Effector memory CD8-positive, alpha-beta T cell (primary cell): ENCODE measurements around the gene SPDYE2.
"Not testable (repeated sequence)": the region's sequence is repeated elsewhere in the genome, so short reads cannot be mapped to it uniquely, and the experiment has no call there.

Experiments
- ATAC-seq: fragments of 150-1000 bp; cut with Tn5 transposase; replicated peaks from 2 replicates; pipeline ENCODE4 v1.10.0; 2021; ENCODE audit warnings: mild to moderate bottlenecking, moderate library complexity
- DNase-seq, 3 experiments: peaks; one replicate each; pipeline ENCODE4 v3.0.0; 2021
- H3K27ac Mint-ChIP-seq, 2 donors: one replicate each; pipeline ENCODE4 v1.8.0; 2022; ENCODE audit warnings: mild to moderate bottlenecking in 2 of 2, mixed read lengths in 2 of 2, moderate library complexity in 2 of 2
- H3K27me3 Mint-ChIP-seq, 2 donors: one replicate each; pipeline ENCODE4 v1.8.0; 2022; ENCODE audit warnings: mixed read lengths in 2 of 2
- H3K36me3 Mint-ChIP-seq: one replicate; pipeline ENCODE4 v1.8.0; 2022; ENCODE audit warnings: mild to moderate bottlenecking, moderate library complexity, mixed read lengths; ENCODE audit not compliant: insufficient read depth
- H3K4me1 Mint-ChIP-seq, 2 donors: one replicate each; pipeline ENCODE4 v1.8.0; 2022; ENCODE audit warnings: low read depth in 2 of 2, mixed read lengths in 2 of 2
- H3K4me3 Mint-ChIP-seq, 2 donors: one replicate each; pipeline ENCODE4 v1.8.0; 2022; ENCODE audit warnings: mild to moderate bottlenecking in 2 of 2, mixed read lengths in 2 of 2, moderate library complexity in 2 of 2
- H3K9me3 Mint-ChIP-seq, 2 donors: one replicate each; pipeline ENCODE4 v1.8.0; 2022; ENCODE audit warnings: mixed read lengths in 2 of 2

SPDYE2 gene

DNA sequence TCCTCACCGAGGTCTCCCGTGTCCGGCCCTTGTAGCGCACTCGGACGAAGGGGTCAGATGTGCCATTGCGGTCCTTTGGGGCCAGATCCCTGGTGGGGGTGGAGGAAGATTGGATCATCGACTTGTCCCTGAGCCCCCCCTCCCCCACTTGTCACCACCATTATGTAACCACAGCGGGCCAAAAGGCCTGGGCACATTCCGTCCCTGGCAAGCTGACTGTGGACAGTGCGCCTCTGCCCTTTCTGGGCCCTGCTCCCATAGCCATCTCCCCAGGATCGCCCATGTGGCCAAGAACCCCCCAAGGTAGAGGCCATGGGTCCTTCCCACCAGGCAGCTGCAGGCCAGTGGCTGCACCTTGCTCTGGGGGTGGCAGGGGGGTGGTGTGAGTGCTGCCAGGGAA, 51.3 kb downstream of the SPDYE2 start:
- not testable (repeated sequence) for H3K36me3 Mint-ChIP-seq, H3K4me1 Mint-ChIP-seq, H3K27ac Mint-ChIP-seq, H3K9me3 Mint-ChIP-seq, H3K4me3 Mint-ChIP-seq, H3K27me3 Mint-ChIP-seq, ATAC-seq, DNase-seq

DNA sequence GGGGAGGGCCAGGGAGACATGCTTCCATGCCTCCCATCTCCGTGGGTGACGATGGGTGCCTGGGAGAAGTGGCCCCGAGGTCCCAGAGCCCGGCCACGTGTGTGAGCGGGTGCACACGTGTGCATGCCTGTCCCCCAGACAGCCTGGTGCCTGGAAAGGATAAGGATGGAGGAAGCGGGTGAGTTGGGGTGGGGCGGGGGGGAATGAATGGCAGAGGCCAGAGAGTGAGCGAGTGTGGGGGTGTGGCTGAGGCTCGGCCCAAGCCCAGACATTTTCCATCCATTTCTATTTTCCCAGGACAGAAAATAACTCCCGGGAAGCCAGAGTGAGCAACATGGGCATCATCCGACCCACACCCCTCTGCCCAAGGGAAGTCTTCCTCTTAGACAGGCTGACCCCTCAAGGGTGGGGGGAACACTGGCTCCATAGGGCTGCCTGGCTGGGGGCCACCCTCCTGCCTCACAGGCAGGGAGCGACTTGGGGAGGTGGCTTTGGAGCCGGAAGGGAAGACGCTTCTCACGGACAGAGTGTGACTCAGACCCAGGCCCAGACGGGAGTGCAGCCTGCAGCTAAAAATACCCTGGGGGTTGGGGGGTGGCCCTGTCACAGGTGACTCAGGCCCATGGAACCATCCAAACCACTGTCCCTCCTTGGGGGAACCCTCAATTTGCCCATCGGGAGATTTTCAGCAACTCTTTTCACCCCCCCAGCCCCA, 53.6 kb downstream of the SPDYE2 start:
- not testable (repeated sequence) for ATAC-seq, H3K36me3 Mint-ChIP-seq, H3K27me3 Mint-ChIP-seq, H3K4me3 Mint-ChIP-seq, H3K4me1 Mint-ChIP-seq, DNase-seq, H3K9me3 Mint-ChIP-seq, H3K27ac Mint-ChIP-seq

DNA sequence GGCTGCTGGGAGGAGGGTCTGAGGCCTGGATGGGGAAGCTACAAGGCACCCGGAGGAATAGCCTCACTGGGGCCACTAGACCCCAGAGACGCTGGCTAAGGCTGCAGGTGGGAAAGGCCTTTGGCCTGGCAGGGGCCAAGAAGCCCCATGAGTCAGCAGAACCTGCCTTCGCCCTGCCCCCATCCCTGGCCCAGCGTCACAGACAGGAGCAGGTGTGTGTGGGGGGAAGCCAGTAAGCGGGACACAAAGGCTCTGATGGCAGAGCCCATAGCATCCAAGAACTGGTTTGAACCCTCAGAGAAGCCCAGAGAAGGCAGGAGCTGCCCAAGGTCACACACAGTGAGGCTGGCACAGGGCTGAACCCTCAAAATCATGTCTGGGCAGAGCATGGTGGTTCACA, 55.8 kb downstream of the SPDYE2 start:
- not testable (repeated sequence) for H3K4me3 Mint-ChIP-seq, H3K27me3 Mint-ChIP-seq, H3K9me3 Mint-ChIP-seq, DNase-seq, H3K27ac Mint-ChIP-seq, H3K36me3 Mint-ChIP-seq, H3K4me1 Mint-ChIP-seq, ATAC-seq

- H3K36me3 Mint-ChIP-seq, H3K9me3 Mint-ChIP-seq, H3K4me3 Mint-ChIP-seq, DNase-seq, H3K27ac Mint-ChIP-seq, H3K27me3 Mint-ChIP-seq, ATAC-seq, H3K4me1 Mint-ChIP-seq: not testable (repeated sequence)
Observed at GRCh38 chr7:102609734-102610133, 58.7 kb downstream of the SPDYE2 start.

DNA sequence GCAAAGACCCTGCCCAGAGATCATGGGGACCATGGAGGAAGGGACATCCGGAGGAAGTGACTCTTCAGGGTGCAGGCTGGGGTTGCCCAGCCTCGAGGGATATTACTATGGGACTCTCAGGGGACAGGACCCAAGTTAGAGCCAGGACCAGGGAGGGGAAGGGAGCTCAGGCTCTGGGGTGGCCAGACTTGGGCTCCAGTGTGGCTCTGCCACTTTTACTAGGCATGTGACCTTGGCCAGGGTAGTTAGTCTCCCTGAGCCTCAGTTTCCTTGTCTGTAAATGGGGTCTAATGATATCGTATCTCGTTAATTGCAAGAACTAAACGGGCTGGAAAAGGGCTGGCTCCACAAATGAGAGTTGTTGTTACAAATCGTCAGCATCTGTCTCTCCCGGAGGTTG, 59.4 kb downstream of the SPDYE2 start:
- not testable (repeated sequence) for H3K4me1 Mint-ChIP-seq, H3K27ac Mint-ChIP-seq, DNase-seq, H3K27me3 Mint-ChIP-seq, H3K36me3 Mint-ChIP-seq, ATAC-seq, H3K9me3 Mint-ChIP-seq
- peak overlapping the region in 1 of 2 donors; percentile 46 for H3K4me3 Mint-ChIP-seq

GRCh38 chr7:102611013-102611674, 60.1 kb downstream of the SPDYE2 start:
- DNase-seq, H3K36me3 Mint-ChIP-seq, H3K9me3 Mint-ChIP-seq, H3K4me3 Mint-ChIP-seq, H3K4me1 Mint-ChIP-seq, H3K27ac Mint-ChIP-seq, H3K27me3 Mint-ChIP-seq: not testable (repeated sequence)
- peak; percentile 72 for ATAC-seq

DNA sequence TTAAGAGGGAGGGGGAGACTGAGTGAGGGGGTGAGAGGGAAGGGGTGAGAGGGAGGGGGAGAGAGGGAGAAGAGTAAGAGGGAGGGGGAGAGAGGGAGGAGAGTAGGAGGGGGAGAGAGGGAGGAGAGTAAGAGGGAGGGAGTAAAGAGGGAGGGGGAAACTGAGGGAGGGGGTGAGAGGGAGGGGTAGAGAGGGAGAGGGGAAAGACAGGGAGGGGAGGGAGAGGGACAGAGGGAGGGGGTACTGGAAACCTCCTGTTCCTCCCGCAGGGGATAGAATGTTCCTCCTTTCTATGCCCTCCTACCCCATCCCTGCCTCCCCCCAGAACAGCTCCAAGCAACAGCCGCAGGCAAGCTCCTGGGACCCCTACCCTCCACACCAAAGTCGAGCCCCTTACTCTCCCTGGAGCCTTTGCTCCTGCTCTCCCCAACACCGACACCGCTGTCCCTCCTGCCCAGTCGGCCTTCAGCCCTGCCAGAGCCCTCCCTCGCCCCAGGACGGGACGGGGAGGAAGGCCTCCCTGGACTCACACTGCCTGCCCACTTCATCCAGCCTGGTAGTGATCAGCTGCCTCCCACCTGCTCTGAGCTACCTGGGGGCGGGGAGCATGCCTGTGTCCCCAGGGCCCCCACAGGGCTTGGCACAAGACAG, 60.8 kb downstream of the SPDYE2 start:
- H3K4me1 Mint-ChIP-seq, H3K9me3 Mint-ChIP-seq, ATAC-seq, H3K27ac Mint-ChIP-seq, H3K27me3 Mint-ChIP-seq, DNase-seq, H3K36me3 Mint-ChIP-seq: not testable (repeated sequence)
- H3K4me3 Mint-ChIP-seq: peak overlapping the region in 1 of 2 donors; percentile 62
